HG02588 (cell line): ENCODE results near the gene PHLPP1.

Experiments used
- ATAC-seq: cut with Tn5 transposase; IDR thresholded peaks from one replicate; pipeline ENCODE4 v1.9.1; 2021; ENCODE audit warnings: mild to moderate bottlenecking, moderate library complexity; ENCODE audit not compliant: unreplicated experiment

Gene PHLPP1

DNA sequence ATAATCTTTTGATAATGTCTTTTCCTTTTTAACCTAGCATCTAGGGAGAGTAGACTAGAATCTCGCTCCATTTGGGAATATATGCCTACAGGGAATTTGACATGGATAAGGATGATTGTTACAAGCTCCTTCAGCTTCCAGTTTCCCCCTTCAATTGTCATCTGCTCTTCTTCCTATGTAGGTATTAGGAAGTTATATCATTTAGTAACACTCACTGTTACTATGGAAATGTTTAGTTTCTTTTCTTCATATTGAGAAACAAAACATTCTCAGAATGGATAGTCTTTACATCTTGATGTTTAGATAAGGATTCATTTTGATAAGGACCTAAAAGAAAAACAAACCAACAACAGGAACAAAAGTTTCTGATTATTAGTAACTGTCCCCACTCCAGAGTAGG, 127.6 kb downstream of the PHLPP1 start:
- ATAC-seq = no peak

DNA sequence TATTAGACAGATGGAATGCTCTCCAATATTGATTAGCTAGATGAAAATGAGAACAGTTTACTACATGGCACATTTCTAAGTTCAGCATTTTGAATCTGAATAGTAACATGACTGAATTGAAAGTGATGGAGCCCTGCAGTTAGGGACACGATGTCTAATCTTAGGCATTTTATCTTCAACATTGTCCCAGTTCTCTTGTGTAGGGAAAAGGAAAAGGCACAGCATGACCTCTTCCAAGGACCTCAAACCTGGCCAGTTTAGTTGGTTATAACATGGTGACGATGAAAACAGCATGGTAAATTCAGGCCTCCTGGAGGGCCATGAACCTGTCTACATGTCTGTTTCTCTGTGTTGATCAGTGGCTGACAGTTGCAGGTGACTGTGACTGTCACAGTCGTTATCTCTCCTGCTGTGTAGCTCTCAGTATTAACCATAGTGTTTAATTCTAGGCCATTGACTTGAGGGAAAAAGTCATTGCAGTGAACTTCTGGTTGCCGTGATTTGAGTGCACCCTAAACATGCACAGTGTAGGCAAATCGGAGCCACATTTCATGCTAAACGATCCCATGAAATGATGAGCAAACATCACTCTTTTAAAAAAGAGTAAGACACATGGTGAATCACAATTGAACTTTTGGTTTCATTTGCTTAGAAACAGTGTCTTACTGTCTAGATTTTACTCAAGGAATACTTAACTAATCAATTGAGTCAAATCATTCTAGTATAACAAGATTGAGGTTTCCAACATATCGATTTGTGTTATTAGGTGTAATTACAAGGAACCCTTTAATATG, 129.7 kb downstream of the PHLPP1 start:
- ATAC-seq = peak; percentile 72

DNA sequence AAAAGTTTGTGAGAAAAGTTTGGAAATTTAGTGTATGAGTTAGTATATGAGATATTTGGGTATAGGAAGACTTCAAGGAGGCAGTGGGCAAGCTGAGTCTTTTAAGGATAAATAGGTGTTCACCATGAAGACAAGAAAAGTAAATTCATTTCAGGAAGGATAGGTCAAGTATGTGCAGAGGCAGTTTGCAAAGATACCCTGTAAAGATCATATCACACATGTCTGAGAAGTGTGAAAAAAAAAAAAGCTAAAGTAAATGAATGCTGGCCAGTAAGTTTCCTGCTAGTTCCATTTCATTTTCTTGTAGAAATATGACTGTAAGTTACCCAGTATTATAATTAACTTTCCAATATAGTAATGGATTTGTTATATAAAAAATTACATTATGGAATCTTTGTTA, 131.0 kb downstream of the PHLPP1 start:
- ATAC-seq = no peak

DNA sequence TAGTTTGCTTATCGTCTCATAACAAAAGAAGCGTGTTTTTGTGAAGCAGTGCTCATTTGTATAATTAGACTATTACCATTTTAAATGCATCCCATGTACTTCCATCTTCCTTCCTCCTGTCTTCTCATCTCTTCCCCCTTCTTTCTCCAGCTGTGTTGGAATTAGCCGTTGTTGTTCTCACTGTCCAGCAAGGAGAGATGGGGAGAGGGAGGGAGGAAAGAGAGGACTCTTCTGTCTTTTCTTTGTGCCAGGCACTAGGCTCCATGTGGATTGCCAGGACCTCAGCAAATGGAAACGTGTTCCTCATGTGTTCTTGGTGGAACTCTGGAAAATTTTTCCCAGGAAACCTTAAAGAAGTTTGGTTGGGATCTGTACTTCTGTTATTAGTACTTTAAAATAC, 131.7 kb downstream of the PHLPP1 start:
- no peak for ATAC-seq

DNA sequence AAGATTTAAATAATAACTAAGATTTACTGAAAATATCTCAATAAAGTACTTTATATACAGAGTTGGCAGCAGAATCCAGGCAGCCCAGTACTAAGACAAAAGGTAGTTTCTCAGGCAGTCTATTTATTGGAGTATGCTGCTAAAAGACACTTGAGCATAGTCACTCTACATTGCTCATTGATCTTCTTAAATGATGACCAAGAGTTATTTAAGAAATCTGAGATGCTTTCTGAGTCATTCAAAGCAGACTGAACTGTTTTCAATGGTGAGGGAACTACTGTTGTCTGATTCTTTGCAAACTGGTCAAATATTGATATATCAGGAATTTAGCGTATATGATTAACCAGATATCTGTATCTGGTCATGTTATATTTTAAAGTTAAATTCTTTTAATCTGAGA, 133.6 kb downstream of the PHLPP1 start:
- no peak for ATAC-seq

DNA sequence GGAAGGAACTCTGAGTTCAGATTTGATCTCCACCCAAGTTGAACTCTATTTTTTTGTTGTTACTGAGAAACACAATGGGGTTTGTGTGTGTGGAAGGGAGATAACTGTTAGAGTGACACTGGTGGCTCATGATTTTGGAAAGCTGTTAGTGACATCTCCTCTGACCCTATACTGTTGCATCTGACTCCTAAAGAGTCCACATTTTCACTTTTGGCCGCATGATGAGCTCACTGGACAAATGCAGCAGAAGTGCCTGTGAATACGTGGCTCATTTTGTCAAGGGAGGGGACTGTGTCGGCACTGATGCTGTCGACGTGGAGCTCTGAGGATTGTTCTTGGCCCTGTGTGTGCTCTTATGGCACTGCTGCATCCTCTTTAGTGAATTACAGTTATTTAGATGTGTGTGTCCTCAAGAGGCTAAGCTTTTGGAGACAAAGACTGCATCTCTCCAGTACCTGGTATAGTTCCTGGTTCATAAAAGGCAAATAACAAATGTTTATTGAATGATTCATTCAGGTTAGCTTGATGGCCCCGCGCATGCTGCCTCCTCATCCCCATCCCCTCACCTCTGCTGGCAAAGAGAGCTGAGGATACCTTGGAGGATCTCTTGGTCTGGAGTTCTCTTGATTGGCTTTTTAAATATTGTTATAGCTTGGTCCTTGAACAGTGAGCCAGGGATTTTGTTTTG, 135.4 kb downstream of the PHLPP1 start:
- no peak for ATAC-seq

DNA sequence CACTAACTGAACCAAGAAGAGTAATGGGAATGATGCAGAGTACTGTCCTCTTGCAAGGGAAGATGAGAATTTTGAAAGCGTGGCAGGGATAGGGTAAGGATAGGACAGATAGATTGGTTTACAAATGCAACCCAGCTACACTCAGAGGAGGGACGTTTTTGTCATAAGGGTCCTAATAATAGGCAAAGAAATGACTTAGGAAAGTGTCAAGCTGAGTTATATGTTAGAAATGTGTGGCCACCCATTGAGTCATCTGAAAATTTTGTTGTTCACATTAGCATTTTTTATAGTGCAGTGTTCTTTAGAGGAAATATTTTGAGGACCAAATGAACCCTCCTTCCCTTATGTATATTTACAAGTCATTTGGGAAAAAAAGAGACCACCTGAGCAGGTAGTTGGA, 137.5 kb downstream of the PHLPP1 start:
- ATAC-seq = no peak

DNA sequence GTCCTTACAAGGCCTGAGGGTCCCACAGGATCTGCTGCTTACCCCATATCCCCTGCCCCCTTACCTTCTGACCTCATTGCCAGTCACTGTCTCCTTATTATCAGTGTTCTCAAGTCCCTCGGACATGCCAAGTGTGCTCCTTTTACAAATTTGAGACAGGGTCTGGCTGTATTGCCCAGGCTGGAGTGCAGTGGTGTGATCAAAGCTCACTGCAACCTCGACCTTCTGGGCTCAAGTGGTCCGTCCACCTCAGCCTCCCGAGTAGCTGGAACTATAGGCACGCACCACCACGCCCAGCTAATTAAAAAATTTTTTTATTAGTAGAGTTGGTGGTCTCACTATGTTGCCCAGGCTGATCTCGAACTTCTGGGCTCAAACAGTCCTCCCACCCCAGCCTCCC, 141.0 kb downstream of the PHLPP1 start:
- ATAC-seq = no peak

DNA sequence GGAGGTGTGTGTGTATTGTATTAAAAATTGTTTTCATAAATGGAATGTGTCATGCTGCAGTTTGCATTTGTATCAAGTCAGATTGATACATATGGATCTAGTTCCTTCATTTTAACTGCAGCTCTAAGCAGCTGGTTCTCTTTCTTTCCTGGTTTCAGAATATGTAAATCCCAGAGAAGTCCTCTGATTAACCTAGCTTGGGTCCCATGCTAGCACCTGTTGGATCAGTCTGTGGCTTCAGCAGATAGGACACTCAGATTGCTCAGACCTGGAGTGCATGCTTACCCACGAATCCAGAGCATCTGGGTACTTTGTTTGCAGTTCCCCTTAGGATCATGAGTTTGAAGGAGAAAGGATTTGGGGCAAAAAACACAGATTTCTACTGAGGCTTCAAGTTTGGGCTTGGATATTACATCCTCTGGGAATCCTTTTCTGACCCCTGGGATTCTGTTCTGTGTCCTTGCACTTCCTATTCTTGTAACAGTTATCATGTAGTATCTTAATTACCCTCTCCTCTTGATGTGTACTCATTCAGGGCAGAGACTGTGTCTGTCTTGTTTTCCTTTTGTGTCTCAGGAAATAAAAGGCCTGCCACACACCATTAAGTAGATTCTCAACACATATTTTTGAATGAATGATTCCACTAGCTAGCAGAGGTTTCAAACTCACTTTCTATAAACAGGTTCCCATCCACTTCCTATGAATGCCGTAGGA, 142.1 kb downstream of the PHLPP1 start:
- ATAC-seq = no peak

DNA sequence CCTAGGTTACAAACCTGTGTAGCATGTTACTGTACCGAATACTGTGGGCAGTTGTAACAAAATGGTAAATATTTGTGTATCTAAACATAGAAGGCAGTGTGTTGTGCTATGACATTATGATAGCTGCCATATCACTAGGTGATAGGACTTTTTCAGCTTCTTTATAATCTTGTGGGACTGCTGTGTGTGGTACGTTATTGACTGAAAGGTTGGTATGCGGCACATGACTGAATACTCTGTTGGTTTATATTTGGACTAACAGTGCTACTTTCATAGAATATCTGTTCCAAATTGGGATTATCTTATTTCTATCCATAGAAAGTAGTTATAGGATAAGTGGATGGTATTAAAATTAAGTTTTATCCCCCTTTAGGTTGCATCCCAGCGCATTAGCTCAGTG, 144.7 kb downstream of the PHLPP1 start:
- no peak for ATAC-seq

DNA sequence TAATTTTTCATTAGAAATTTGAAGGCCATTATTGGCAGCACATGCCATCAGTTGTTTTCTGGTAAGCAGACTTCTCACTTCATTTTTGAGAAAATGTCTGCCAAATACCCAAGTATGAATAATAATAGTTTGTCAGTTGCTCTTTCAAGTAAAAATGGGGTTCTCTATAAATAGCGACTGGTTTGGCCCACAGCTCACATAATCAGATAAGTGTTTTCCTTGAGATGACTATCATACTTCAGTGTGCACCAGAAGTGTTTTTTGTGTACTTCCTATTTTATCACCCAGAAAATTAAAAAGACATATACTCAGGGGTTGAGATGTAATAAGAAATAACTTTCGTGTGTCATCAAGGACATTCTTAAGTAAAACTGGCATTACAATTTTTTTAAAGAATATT, 147.1 kb downstream of the PHLPP1 start:
- no peak for ATAC-seq

DNA sequence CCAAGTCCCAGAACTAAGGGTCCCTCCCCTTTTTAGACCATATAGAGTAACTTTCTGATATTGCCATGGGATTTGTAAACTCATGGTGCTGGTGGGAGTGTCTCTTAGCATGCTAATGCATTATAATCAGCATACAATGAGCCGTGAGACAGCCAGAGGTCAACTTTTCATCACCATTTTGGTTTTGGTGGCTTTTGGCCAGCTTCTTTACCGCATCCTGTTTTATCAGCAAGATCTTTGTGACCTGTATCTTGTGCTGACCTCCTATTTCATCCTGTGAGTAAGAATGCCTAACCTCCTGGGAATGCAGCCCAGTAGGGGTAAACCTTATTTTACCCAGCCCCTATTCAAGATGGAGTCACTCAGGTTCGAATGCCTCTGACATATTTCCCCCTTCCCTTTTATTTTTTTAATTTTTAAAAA, 148.2 kb downstream of the PHLPP1 start:
- ATAC-seq = no peak

DNA sequence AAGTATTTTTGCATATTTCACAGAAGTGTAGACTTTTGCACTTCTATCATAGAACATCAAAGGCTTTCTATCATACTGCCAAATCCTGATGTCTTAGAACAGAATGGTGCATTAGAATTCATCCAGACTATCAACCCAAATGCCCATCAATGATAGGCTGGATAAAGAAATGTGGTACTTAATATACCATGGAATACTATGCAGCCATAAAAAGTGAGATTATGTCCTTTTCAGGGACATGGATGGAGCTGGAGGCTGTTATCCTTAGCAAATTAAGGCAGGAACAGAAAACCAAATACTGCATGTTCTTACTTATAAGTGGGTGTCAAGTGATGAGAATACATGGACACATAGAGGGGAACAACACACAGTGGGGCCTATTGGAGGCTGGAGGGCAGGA, 150.2 kb downstream of the PHLPP1 start:
- no peak for ATAC-seq

DNA sequence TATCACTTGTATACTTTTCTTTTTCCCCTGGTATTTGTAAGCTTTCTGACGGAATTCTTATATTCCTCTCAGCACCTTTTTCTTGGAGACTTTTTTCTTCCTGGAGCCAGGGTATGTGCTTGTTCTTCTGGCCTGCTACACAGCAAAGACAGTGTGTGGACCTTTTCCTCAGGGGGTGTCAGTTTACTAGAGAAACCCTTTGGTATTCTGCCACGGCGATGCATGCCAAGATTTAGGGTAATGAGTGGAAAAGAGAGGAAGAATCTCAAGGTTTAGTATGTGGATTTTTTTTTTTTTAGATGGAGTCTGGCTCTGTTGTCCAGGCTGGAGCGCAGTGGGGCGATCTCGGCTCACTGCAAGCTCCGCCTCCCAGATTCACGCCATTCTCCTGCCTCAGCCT, 152.2 kb downstream of the PHLPP1 start:
- no peak for ATAC-seq

DNA sequence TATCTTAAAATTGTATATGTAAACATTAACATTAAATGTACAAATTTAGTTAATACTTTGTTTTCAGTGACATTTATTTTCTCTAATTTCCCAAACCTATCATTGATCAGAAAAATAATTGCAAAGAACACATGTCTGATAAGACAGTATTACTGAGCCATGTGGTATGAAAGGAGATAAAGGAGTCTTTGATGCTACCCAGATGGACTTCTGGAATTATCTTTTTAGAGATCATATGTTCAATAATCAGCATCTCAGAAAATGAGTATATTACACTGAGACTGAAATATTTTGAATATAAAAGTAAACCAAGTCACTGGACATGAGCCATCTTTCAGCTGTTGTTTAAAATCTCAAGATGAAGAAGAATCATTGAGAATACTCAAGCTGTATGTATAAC, 153.3 kb downstream of the PHLPP1 start:
- ATAC-seq = no peak

DNA sequence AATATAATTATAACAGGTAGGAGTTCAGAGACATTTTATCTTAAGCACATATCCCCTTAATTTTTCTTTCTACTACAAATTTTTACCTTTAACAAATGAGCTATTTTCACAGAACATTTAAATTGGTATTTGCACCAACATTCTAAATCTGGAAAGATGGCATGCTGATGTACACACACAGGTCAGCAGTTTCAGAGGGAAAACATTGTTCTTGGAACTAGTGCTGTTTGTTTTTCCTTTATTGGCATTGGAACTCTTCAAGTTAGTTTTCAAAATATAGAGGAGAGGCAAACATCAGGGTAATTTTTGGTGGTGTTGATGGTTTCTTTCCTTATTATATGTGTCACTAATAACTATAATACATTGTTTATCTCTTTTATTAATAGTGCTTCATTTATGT, 155.3 kb downstream of the PHLPP1 start:
- ATAC-seq = no peak

DNA sequence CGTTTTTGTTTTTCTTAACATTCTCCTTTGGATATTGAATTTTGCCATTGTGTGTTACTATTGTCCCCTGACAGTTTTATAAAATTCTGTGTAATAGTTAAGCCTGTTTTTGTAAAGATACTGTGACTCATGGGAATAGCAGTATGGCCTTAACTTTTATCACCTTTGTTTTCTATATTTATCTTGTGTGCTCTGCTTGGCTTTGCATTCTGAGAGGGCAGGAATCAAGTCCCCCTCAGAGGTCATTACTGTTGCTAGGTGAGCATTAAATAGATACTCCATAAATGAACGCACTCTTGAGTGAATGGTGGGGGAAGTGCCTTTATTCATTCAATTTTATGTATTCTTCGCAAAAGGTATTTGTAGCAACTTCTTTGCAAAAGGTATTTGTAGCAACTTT, 160.0 kb downstream of the PHLPP1 start:
- no peak for ATAC-seq

DNA sequence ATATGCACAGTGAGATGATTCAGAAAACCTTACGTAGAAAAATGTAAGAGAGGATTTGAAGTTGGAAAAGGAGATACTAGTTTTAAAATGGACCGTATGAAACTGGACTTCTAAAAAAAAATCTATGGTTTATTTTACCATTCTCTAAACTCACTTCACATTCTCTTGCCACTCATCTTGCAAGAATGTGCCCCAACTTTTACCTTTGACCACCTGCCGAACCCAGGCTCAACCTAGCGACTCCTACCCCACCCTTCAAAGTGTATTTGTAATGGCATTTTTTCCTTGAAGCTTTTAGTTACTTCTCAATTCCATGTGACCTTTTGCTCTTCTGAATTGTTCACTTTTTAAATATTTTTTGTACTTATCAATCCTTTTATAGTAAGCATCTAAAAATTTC, 160.8 kb downstream of the PHLPP1 start:
- no peak for ATAC-seq

DNA sequence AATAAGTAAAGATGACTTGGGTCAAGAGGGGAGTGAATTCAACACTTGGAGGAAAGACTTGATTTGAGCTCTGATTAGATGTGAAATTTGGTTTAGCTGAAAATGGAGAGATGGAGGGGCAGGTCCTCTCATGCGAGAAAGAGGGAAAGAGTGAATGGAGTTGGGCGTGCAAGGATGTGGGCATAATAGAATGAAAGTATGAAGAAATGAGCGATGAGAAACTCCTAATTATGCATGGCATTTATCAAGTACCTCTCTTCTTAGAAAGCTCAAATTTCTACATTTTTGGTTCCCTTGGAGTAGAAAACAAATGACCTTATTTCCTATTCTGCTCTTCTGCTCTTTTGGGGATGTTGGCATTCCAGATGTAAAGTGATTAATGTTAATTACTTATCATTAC, 161.5 kb downstream of the PHLPP1 start:
- no peak for ATAC-seq

DNA sequence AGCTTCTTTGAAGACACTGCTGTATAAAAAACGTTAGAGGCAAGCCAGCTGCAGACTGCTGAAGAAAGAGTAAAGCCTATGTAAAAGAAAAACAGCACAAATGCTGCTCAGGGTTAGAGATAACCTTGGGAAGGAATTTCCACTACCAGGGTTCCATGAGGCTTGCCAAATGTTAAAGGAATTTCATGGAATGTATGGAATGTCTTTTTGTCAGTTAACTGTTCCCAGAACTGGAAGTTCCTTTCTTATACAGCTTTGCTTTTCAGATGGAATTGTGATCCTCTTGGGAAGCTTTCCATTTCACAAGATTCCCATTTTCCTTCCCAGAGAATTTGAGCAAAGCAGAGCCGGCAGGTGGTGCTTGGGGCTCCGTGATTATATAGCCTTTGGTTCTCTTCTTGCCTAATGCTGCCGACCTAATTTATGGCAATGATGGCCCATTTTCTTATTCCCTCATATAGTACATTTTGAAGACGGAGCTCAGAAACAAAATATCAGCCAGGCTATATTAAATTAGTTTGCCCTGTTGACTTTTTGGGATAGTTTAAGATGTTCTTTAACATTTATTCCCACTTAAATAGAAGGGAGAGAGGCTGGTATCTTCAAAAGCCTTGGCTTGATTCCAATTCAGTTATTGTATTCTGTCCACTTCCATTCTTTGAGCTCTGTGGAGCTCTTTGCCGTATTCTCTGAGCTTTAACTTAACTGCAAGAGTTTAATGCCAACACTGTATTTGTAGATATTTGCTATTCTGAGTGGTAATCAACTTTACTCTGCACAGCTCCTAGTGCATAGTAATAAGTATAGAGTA, 162.3 kb downstream of the PHLPP1 start:
- ATAC-seq = no peak

DNA sequence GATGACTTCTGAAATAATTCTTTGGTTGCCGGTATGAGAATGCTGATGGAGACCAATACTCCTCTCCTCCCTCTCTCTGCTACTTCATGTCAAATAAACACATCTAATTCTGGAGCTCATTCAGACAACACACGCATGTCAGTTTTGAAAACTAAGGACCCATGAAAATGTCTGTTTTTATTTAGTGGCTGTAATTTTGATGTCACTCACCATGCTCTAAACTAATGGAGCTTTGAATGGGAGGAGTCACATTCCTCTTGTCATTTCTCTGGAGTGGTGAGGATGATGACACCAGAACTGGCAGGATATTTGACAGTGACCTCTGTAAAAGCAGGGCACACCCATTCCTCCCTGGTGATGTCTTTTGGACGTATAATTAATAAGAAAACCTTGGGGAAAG, 163.0 kb downstream of the PHLPP1 start:
- no peak for ATAC-seq
